ENCODE data around the gene NELL1.

Gene NELL1

DNA sequence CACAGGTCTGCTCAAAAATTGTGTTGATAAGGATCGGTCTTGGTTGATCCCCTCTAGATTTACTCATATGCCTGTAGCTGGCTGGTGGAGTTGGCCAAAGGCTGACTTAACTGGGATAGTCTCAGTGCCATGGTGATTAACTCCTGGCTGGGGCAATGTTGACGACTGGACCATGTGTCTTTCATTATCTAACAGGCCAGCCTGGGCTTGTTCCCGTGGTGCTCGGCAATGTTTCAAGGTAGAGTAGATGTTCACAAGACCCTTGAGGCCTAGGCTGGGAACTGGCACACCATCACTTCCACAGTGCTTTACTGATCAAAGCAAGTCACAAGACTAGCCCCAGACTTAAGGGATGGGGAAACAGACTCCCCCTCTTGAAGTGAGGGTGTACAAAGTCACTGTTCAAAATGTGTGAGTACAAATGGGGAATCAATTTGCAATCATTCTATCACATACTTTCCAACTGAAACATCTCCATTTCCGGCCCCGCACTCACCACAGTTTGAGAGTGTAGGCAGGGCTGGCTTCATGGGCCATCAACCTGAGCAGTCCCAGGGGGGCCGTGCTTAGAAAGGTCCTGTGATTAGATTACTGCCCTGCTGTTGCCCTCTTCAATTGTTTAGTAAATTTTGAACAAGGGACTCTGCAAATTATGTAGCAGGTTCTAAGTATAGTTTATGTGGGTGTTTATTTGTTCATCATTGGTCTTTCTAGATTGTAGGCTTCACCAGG is 240.8 kb downstream of the NELL1 start:
- Histone ChIP-seq H3K27ac (no peak overlapping the region), H3K9me3 (ENCODE audit: control insufficient read depth, low read length) (no peaks in the 10 kb centered on the region), H3K4me2 (ENCODE audit: low read length) (no peak overlapping the region), H3K36me3 (ENCODE audit: control insufficient read depth, insufficient read depth, low read length) (no peaks in the 10 kb centered on the region), H3K4me1 (no peaks in the 10 kb centered on the region), H3K27me3 (ENCODE audit: control insufficient read depth, insufficient read depth, low read length) (no peaks in the 10 kb centered on the region), H3K4me3 (ENCODE audit: low read depth, low read length) (no peak overlapping the region), H3K9ac (no peak overlapping the region), H3K79me2 (no peaks in the 10 kb centered on the region), H2AFZ (no peak overlapping the region)
- TF ChIP-seq, protein P1, sequence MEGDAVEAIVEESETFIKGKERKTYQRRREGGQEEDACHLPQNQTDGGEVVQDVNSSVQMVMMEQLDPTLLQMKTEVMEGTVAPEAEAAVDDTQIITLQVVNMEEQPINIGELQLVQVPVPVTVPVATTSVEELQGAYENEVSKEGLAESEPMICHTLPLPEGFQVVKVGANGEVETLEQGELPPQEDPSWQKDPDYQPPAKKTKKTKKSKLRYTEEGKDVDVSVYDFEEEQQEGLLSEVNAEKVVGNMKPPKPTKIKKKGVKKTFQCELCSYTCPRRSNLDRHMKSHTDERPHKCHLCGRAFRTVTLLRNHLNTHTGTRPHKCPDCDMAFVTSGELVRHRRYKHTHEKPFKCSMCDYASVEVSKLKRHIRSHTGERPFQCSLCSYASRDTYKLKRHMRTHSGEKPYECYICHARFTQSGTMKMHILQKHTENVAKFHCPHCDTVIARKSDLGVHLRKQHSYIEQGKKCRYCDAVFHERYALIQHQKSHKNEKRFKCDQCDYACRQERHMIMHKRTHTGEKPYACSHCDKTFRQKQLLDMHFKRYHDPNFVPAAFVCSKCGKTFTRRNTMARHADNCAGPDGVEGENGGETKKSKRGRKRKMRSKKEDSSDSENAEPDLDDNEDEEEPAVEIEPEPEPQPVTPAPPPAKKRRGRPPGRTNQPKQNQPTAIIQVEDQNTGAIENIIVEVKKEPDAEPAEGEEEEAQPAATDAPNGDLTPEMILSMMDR (IDR thresholded peaks at IDR 0.05), result no peak

DNA sequence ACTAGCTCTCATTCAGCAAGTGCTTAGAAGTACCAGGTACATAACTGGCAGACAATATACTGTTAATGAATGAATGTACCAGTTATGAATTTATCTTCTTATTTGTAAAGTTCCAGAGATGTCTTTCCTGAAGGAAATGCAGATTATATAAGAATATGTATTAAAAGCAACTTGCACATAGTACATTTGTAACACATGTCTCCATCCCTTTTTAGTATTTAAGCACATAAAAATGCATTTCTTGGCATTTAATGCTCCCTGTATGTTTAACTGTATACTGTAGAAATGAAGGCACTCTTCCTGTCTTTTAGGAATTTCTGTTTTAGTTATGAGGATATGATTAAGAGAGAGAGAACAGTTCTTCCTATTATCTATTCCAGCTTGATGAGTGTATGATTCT is 241.3 kb downstream of the NELL1 start:
- H3K27ac ChIP-seq, result no peak overlapping the region
- H3K79me2 ChIP-seq, result no peaks in the 10 kb centered on the region
- no peak overlapping the region for H3K9ac ChIP-seq
- no peaks in the 10 kb centered on the region for H3K27me3 ChIP-seq (ENCODE audit: control insufficient read depth, insufficient read depth, low read length)
- TF ChIP-seq, protein P1 (IDR thresholded peaks at IDR 0.05), result no peak
- H3K4me1 ChIP-seq, result no peaks in the 10 kb centered on the region
- H3K4me2 ChIP-seq (ENCODE audit: low read length), result no peak overlapping the region
- H3K4me3 ChIP-seq (ENCODE audit: low read depth, low read length), result no peak overlapping the region
- no peak overlapping the region for H2AFZ ChIP-seq
- no peaks in the 10 kb centered on the region for H3K9me3 ChIP-seq (ENCODE audit: control insufficient read depth, low read length)
- no peaks in the 10 kb centered on the region for H3K36me3 ChIP-seq (ENCODE audit: control insufficient read depth, insufficient read depth, low read length)

DNA sequence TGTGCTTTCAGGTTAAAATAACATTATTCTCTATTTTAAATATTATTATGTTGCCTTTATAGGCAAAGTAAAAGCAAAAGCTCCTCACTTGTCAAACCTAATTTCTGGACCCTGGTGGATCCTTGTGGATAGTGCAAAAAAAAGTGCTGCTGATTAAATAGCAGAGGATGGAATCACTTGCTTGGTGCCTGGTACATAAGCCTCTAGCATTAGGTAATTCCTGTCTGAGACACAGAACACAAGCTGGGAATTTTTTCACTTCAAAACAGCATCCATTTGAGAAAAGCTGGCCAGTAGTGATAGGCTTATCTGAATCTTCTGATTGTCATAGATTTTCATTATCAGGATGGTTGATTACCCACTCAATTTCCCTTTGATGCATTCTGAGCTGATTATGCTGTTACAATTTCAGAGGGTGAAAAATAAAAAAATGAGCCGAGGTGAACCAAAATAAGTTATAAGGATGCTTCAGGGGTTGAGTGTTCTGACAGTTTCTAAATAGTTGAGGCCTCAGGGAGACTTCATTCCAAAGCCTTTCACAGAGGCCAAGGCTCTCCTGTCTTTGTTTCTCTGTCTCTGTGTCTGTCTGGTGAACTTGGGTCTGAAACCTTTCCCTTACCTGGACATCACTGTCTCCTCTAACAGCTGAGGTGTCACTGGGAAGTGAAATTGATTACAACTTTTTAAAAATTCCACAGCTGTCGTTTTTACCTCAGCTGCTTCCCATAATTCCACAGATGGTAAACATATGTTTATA is 242.9 kb downstream of the NELL1 start:
- Histone ChIP-seq H3K9ac (no peak overlapping the region), H3K27me3 (ENCODE audit: control insufficient read depth, insufficient read depth, low read length) (no peaks in the 10 kb centered on the region), H3K9me3 (ENCODE audit: control insufficient read depth, low read length) (no peaks in the 10 kb centered on the region), H3K79me2 (no peaks in the 10 kb centered on the region), H2AFZ (no peak overlapping the region), H3K4me1 (no peaks in the 10 kb centered on the region), H3K4me2 (ENCODE audit: low read length) (no peak overlapping the region), H3K27ac (no peak overlapping the region), H3K4me3 (ENCODE audit: low read depth, low read length) (no peak overlapping the region), H3K36me3 (ENCODE audit: control insufficient read depth, insufficient read depth, low read length) (no peaks in the 10 kb centered on the region)
- TF ChIP-seq, protein P1 (IDR thresholded peaks at IDR 0.05), result no peak

DNA sequence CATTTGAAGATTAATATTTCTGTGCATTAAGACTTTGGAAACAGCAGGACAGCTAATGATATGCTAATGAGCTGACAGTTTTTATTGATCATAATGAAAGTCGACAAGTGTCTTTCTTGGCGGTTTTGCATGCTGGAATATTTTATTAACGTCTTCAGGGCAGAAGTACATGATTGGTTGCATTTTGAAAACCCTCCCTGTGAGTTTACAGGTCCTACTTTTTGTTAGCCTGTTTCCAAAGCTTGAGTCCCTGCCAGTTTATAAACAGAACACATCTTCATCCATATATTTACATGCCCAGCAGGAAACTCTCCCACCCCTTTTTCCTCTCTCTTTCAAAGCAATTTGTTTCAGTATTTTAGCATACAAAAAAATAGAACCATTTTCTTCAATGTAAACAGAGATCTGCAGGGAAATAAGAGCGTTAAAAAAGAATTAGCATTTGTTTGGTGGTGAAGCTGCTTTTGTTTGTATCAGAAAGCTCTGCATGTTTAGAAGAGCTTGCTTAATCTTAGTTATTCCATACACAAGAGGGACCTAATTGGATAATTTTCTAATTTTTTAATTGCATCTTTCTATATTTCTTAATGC is 243.6 kb downstream of the NELL1 start:
- Histone ChIP-seq H3K79me2 (no peaks in the 10 kb centered on the region), H3K9me3 (ENCODE audit: control insufficient read depth, low read length) (no peaks in the 10 kb centered on the region), H3K9ac (no peak overlapping the region), H2AFZ (no peak overlapping the region), H3K4me3 (ENCODE audit: low read depth, low read length) (no peak overlapping the region), H3K4me2 (ENCODE audit: low read length) (no peak overlapping the region), H3K36me3 (ENCODE audit: control insufficient read depth, insufficient read depth, low read length) (no peaks in the 10 kb centered on the region), H3K27me3 (ENCODE audit: control insufficient read depth, insufficient read depth, low read length) (no peaks in the 10 kb centered on the region), H3K4me1 (no peaks in the 10 kb centered on the region), H3K27ac (no peak overlapping the region)
- TF ChIP-seq, protein P1 (IDR thresholded peaks at IDR 0.05), result no peak
